Natural killer cell (primary cell): ENCODE data around the gene LHFPL2. TPM values are rescaled to one million over a fixed set of nuclear protein-coding genes. Genes with fewer than 3 reads are reported as not detected.

Experiments
- ATAC-seq, 3 donors: fragments of 150-1000 bp in 2 of 3; fragments of 200-7000 bp in 1 of 3; cut with Tn5 transposase; 1 replicate in 1 of 3; 2 replicates in 2 of 3; pipeline ENCODE4 v1.10.0; 2021; ENCODE audit warnings: mild to moderate bottlenecking in 2 of 3, moderate library complexity in 2 of 3
- DNase-seq, 2 donors: peaks; one replicate each; pipeline versions ENCODE4 v3.0.0 to v3.0.0-alpha.2; 2013 to 2021; ENCODE audit warnings: mixed read lengths in 1 of 2
- H3K27ac ChIP-seq: one replicate; pipeline ENCODE4 v1.5.1; 2013; ENCODE audit warnings: mild to moderate bottlenecking, low read length
- H3K27me3 ChIP-seq: one replicate; pipeline ENCODE4 v1.6.1; 2013; ENCODE audit warnings: low read length; ENCODE audit not compliant: control insufficient read depth, insufficient read depth
- H3K36me3 ChIP-seq: one replicate; pipeline ENCODE4 v1.6.1; 2013; ENCODE audit warnings: low read length; ENCODE audit not compliant: control insufficient read depth, insufficient read depth
- H3K4me1 ChIP-seq: one replicate; pipeline ENCODE4 v1.6.1; 2013; ENCODE audit warnings: low read length; ENCODE audit not compliant: control insufficient read depth, insufficient read depth
- H3K4me3 ChIP-seq: one replicate; pipeline ENCODE4 v1.5.1; 2013; ENCODE audit warnings: low read length
- H3K9me3 ChIP-seq: one replicate; pipeline ENCODE4 v1.6.1; 2013; ENCODE audit warnings: low read length; ENCODE audit not compliant: control insufficient read depth, insufficient read depth
- H3K27ac Mint-ChIP-seq, 2 donors: one replicate each; pipeline ENCODE4 v1.8.0; 2022; ENCODE audit warnings: mild to moderate bottlenecking in 2 of 2, mixed read lengths in 2 of 2, moderate library complexity in 1 of 2
- H3K27me3 Mint-ChIP-seq, 2 donors: one replicate each; pipeline ENCODE4 v1.8.0; 2022; ENCODE audit warnings: low read depth in 2 of 2, mixed read lengths in 2 of 2
- H3K36me3 Mint-ChIP-seq: one replicate; pipeline ENCODE4 v1.8.0; 2022; ENCODE audit warnings: mixed read lengths
- H3K4me1 Mint-ChIP-seq, 2 donors: one replicate each; pipeline ENCODE4 v1.8.0; 2022; ENCODE audit warnings: mixed read lengths in 2 of 2
- H3K4me3 Mint-ChIP-seq: one replicate; pipeline ENCODE4 v1.8.0; 2022; ENCODE audit warnings: mild to moderate bottlenecking, moderate library complexity, mixed read lengths
- H3K9me3 Mint-ChIP-seq, 2 donors: one replicate each; pipeline ENCODE4 v1.8.0; 2022; ENCODE audit warnings: mixed read lengths in 2 of 2
- WGBS: methylation state at CpG from one replicate; pipeline ENCODE4 v1.1.7; 2013; ENCODE audit warnings: missing lambda C conversion rate; ENCODE audit not compliant: insufficient coverage; 5-methylcytosine and 5-hydroxymethylcytosine counted together
- intact Hi-C: fragments of 100-400 bp; cut with micrococcal nuclease; formaldehyde crosslinking; loops from one replicate; pipeline ENCODE4 v1.14.2; 2022
- total RNA-seq, 4 donors: library from RNA; stranded (reverse); fragments of 120-200 nt in 1 of 4; gene quantifications; one replicate each; pipeline versions ENCODE4 v1.2.3 to v1.2.4, GENCODE V29; 2013 to 2022
- TF ChIP-seq, protein P1 (sequence below): fragments of 200-600 bp; IDR thresholded peaks from one replicate; pipeline ENCODE4 v1.8.0; 2022; ENCODE audit warnings: antibody characterized with exemption

LHFPL2 gene
- total RNA-seq, 3 donors from 2014 or later (not counting 1 experiment from before 2014, with no cell fraction given) = 0.85 to 1.9 (median 1.00) TPM

GRCh38 chr5:78659714-78660113 is 11.1 kb upstream of the LHFPL2 start:
- 55% methylated on average over 3 of the region's 3 CpGs for whole genome bisulfite sequencing
- TF ChIP-seq, protein P1, sequence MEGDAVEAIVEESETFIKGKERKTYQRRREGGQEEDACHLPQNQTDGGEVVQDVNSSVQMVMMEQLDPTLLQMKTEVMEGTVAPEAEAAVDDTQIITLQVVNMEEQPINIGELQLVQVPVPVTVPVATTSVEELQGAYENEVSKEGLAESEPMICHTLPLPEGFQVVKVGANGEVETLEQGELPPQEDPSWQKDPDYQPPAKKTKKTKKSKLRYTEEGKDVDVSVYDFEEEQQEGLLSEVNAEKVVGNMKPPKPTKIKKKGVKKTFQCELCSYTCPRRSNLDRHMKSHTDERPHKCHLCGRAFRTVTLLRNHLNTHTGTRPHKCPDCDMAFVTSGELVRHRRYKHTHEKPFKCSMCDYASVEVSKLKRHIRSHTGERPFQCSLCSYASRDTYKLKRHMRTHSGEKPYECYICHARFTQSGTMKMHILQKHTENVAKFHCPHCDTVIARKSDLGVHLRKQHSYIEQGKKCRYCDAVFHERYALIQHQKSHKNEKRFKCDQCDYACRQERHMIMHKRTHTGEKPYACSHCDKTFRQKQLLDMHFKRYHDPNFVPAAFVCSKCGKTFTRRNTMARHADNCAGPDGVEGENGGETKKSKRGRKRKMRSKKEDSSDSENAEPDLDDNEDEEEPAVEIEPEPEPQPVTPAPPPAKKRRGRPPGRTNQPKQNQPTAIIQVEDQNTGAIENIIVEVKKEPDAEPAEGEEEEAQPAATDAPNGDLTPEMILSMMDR = no peak
- H3K9me3 ChIP-seq = no peaks in the 10 kb centered on the region
- DNase-seq = no peak
- no peaks in the 10 kb centered on the region for H3K4me1 ChIP-seq
- H3K9me3 Mint-ChIP-seq = no peaks in the 10 kb centered on the region
- H3K27me3 ChIP-seq = no peaks in the 10 kb centered on the region
- no peak overlapping the region for H3K4me3 ChIP-seq
- H3K36me3 Mint-ChIP-seq = no peaks in the 10 kb centered on the region
- no peak for ATAC-seq
- peaks cover 8 to 20% of the 10 kb centered on the region in 2 donors for H3K27me3 Mint-ChIP-seq
- no peaks in the 10 kb centered on the region for H3K36me3 ChIP-seq
- no peaks in the 10 kb centered on the region for H3K4me1 Mint-ChIP-seq
- no peak overlapping the region for H3K27ac ChIP-seq
- intact Hi-C loops = no loop called here
- no peak overlapping the region for H3K27ac Mint-ChIP-seq
- H3K4me3 Mint-ChIP-seq = no peak overlapping the region

- H3K27me3 Mint-ChIP-seq = peaks cover 8 to 22% of the 10 kb centered on the region in 2 donors
- TF ChIP-seq, protein P1 = no peak
- H3K4me3 Mint-ChIP-seq = no peak overlapping the region
- intact Hi-C loops = no loop called here
- no peak overlapping the region for H3K27ac Mint-ChIP-seq
- H3K9me3 ChIP-seq = no peaks in the 10 kb centered on the region
- H3K9me3 Mint-ChIP-seq = no peaks in the 10 kb centered on the region
- ATAC-seq = no peak
- H3K4me1 Mint-ChIP-seq = no peaks in the 10 kb centered on the region
- DNase-seq = no peak
- no peak overlapping the region for H3K27ac ChIP-seq
- H3K4me3 ChIP-seq = no peak overlapping the region
- WGBS = 90% methylated on average over 3 of the region's 3 CpGs
- no peaks in the 10 kb centered on the region for H3K4me1 ChIP-seq
- H3K27me3 ChIP-seq = no peaks in the 10 kb centered on the region
- no peaks in the 10 kb centered on the region for H3K36me3 Mint-ChIP-seq
- no peaks in the 10 kb centered on the region for H3K36me3 ChIP-seq
These were observed 10.5 kb upstream of the LHFPL2 start for GRCh38 chr5:78659114-78659513.

DNA sequence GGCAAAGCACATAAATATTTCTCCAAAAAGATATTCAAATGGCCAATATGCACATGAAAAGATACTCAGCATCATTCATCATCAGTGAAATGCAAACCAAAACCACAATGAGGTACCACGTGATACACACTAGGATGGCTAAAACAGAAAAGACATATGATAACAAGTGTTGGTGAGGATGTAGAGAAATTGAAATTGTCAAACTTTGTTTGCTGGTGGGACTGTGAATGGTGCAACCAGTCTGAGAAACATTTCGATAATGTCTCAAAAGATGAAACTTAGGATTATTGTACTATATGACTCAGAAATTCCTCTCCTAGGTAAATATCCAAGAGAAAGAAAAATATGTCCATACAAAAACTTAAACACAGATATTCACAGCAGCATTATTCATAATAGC is 8.6 kb upstream of the LHFPL2 start:
- WGBS = no CpG with 5 or more reads among the region's 2 CpGs
- DNase-seq = no peak
- Mint-ChIP-seq H3K4me1 (no peaks in the 10 kb centered on the region), H3K36me3 (no peaks in the 10 kb centered on the region), H3K27ac (no peak overlapping the region), H3K9me3 (no peaks in the 10 kb centered on the region), H3K4me3 (no peak overlapping the region), H3K27me3 (peaks cover 11 to 33% of the 10 kb centered on the region in 2 donors)
- ATAC-seq = no peak
- H3K9me3 ChIP-seq = no peaks in the 10 kb centered on the region
- no peak overlapping the region for H3K27ac ChIP-seq
- H3K27me3 ChIP-seq = no peaks in the 10 kb centered on the region
- intact Hi-C loops = no loop called here
- H3K4me1 ChIP-seq = no peaks in the 10 kb centered on the region
- H3K36me3 ChIP-seq = no peaks in the 10 kb centered on the region
- TF ChIP-seq, protein P1 = no peak
- H3K4me3 ChIP-seq = no peak overlapping the region

GRCh38 chr5:78655746-78656290 is 7.2 kb upstream of the LHFPL2 start:
- Histone ChIP-seq H3K4me1 (no peaks in the 10 kb centered on the region), H3K9me3 (no peaks in the 10 kb centered on the region), H3K36me3 (no peaks in the 10 kb centered on the region), H3K4me3 (no peak overlapping the region), H3K27me3 (no peaks in the 10 kb centered on the region), H3K27ac (no peak overlapping the region)
- intact Hi-C loops = no loop called here
- H3K36me3 Mint-ChIP-seq = no peaks in the 10 kb centered on the region
- no peaks in the 10 kb centered on the region for H3K9me3 Mint-ChIP-seq
- TF ChIP-seq, protein P1 = no peak
- no peak overlapping the region for H3K27ac Mint-ChIP-seq
- peaks cover 11 to 33% of the 10 kb centered on the region in 2 donors for H3K27me3 Mint-ChIP-seq
- H3K4me3 Mint-ChIP-seq = no peak overlapping the region
- no peak for ATAC-seq
- H3K4me1 Mint-ChIP-seq = no peaks in the 10 kb centered on the region
- DNase-seq = no peak
